Fibroblast of mammary gland (primary cell): Measurements from ENCODE around the gene RNF19B.

Source experiments
- DNase-seq: peaks from one replicate; pipeline ENCODE4 v3.0.0-alpha.2; 2010; ENCODE audit warnings: low read depth
- H3K4me3 ChIP-seq: 2 replicates; pipeline ENCODE4 v1.5.1; 2011; ENCODE audit warnings: low read depth, mild to moderate bottlenecking, low read length, moderate library complexity; ENCODE audit not compliant: control insufficient read depth
- CTCF ChIP-seq: conservative IDR thresholded peaks from 2 replicates; pipeline ENCODE4 v1.5.1; 2011; ENCODE audit warnings: low read depth, low read length, inconsistent platforms; ENCODE audit not compliant: control insufficient read depth, insufficient read depth

Gene RNF19B

GRCh38 chr1:32898056-32898455 lies 66.6 kb downstream of the RNF19B start:
- H3K4me3 ChIP-seq: no peak overlapping the region
- no peak for TF ChIP-seq CTCF
- DNase-seq: no peak

GRCh38 chr1:32897082-32898049 lies 67.2 kb downstream of the RNF19B start:
- no peak overlapping the region for H3K4me3 ChIP-seq
- TF ChIP-seq CTCF: no peak
- DNase-seq: no peak

GRCh38 chr1:32896451-32896850 lies 68.2 kb downstream of the RNF19B start:
- TF ChIP-seq CTCF: no peak
- DNase-seq: no peak
- H3K4me3 ChIP-seq: no peak overlapping the region

- TF ChIP-seq CTCF: no peak
- H3K4me3 ChIP-seq: no peak overlapping the region
- DNase-seq: no peak
Measured at GRCh38 chr1:32895325-32896215, 69.0 kb downstream of the RNF19B start.

- no peak for DNase-seq
- TF ChIP-seq CTCF: no peak
- H3K4me3 ChIP-seq: no peak overlapping the region
Measured at GRCh38 chr1:32894681-32895080, 69.9 kb downstream of the RNF19B start.

- DNase-seq: no peak
- H3K4me3 ChIP-seq: no peak overlapping the region
- no peak for TF ChIP-seq CTCF
Measured at GRCh38 chr1:32894019-32894600, 70.5 kb downstream of the RNF19B start.
